Stimulated activated CD8-positive, alpha-beta memory T cell treated with anti-CD3 and anti-CD28 coated beads, Interleukin-12 subunit alpha, Interleukin-12 subunit beta, amount 100 ng/mL, for 1 hour (primary cell): ENCODE results near the gene MYZAP.

Experiments
- DNase-seq: peaks from one replicate; pipeline ENCODE4 v3.0.0-alpha.2; 2020; ENCODE audit warnings: low read depth

MYZAP gene

DNA sequence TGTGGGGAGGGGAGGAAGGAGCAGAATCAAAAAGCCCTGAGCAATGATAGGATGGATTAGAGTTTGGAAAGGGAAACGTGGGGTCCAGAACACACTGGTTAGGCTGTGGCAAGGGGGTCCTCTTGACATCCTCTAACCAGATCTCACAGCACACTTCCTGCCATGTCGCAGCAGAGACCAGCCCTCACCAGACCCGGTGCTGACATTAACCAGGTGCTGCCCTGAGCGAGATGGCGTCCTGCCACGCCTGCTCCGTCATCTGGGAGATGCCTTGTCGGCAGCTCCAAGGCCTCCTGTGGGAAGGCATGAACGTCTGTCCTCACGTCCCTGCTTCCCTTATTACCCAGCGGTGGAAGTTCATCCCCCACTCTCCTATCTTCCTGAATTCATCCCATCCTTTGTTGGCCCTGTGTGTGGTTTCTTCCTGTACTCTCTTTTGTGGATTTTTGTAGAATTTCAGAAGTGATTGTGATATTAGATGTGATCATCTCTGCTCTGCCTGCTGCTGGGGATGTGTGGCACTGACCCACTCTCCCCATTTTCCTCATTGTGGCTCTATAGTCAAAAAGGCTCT is 29.4 kb upstream of the MYZAP start:
- no peak for DNase-seq

- no peak for DNase-seq
These were observed 28.3 kb upstream of the MYZAP start for GRCh38 chr15:57563416-57563815.

- no peak for DNase-seq
These were observed 26.4 kb upstream of the MYZAP start for GRCh38 chr15:57565311-57565710.

DNA sequence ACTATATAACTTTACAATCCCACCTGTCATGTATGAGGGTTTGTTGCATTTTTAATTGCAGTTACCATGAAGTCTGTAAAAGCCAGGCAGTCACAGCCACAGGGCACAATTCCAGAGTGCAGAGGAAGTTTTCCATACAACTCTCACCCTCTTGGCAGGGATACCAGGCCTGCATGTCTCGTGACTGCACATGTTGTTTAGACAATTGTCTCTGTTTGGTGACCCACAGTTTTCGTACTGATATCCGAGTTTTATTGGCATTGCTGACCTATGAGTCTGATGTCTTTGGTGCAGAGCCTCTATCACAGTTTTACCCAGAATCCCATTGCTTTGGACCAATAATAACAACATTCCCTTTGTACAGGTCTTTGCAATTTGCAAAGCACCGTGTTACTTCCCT is 24.9 kb upstream of the MYZAP start:
- DNase-seq: no peak

DNA sequence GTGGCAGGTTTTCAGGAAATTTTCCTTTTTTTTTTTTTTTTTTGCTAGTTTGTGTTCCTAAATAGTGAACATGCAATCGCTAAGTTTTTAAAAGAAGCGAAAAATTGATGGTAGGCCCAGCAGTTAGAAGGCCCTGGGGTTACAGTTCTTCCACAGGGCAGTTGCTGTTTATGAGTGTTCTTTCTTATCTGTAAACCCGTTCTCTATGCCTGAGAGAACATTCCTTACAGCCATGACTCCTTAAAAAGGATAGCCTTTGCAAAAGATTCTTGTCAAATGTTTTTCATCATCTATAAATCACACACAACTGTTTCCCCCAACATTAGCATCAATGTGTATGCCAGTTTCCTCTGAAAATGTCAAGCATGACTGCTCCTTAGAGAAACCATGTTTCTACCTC is 23.8 kb upstream of the MYZAP start:
- DNase-seq: no peak

DNA sequence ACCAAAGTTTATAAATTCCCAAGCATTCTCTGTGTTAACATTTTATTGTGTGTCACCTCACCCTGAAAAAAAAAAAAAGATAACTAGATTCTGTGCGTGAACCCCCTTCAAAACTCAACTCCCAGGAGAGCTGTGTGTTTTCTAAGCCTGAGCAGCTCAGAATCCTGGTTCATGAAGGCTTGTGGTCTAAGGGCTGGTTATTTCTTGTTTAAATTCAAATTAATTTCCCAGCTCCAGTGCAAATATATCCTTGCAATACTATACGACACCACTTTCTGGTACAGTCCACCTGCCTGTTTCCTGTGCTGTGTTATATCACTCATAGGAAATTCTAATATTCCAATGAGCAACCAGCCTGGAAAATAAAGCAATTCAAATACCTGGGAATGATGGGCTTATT is 23.4 kb upstream of the MYZAP start:
- DNase-seq: no peak

DNA sequence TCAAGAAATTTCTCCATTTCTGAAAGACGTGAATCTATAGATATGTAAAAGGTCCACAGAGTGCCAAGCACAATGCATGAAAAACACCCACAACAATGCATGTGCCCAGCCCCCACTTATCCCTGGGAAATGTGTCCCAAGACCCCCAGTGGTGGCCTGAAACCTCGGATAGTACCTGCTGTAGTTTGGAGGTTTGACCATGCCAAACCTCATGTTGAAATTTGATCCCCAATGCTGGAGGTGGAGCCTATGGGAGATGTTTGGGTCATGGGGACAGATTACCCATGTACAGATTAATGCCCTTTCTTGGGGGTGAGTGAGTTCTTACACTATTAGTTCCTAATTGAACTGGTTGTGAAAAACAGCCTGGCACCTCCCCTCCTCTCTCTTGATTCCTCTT is 21.4 kb upstream of the MYZAP start:
- DNase-seq: no peak

GRCh38 chr15:57570994-57571393 is 20.7 kb upstream of the MYZAP start:
- DNase-seq: no peak

GRCh38 chr15:57571725-57572124 is 20.0 kb upstream of the MYZAP start:
- no peak for DNase-seq

DNA sequence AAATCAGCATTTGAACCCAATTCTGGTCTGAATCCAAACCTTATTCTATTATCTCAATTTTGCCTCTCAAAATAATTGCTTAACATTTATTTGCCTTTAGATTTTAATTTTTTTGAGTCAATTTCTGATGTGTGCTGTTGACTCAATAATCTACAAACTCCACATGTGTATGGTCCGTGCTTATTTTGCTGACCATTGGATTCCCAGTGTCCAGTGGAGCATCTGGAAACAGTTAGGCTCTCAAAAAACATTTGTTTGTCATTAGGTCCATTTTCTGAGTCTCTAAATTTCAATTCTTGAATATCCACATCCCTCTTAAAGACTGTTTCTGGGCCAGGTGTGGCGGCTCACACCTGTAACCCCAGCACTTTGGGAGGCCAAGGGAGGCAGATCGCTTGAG is 19.2 kb upstream of the MYZAP start:
- DNase-seq: no peak

DNA sequence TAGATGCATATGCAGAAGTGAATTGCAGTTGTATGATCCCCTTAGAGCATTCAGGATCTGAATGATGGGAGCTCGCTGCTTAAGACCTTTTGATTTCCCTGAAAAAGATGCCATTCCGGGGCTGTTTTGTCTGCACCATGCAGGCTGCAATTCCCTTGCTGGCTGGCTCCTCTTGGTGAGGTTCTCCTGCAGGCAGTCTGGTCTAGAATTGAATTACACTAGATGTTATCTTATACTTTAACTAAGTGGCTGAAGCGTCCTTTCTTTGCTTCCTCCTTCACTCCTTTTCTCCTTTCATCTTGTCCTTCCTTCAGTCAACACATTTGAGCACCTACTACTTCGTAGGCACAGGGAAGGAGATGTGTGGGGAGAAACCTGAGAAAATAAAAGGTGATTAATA is 18.6 kb upstream of the MYZAP start:
- DNase-seq: no peak

- no peak for DNase-seq
These were observed 16.3 kb upstream of the MYZAP start for GRCh38 chr15:57575363-57575762.

GRCh38 chr15:57578288-57578900 is 13.3 kb upstream of the MYZAP start:
- no peak for DNase-seq

DNA sequence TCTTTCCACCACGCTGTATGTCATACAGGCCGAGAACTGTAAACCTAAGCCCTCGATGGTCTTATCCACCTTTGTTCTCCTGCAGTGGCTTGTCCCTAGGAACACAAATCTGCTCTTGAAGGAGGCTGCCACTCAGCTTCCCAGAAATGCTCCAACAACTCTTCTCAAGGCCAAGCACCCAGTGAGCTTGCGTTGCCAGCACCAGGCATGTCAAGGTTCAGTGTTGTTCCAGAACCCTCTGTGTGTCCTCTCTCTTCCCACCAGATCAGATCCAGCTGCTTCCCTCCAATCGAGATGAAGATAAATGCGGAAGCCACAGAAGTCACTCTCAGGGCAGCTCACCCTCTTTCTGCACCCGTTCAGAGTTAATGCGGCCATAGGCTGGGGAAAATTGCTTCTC is 11.3 kb upstream of the MYZAP start:
- DNase-seq: no peak

DNA sequence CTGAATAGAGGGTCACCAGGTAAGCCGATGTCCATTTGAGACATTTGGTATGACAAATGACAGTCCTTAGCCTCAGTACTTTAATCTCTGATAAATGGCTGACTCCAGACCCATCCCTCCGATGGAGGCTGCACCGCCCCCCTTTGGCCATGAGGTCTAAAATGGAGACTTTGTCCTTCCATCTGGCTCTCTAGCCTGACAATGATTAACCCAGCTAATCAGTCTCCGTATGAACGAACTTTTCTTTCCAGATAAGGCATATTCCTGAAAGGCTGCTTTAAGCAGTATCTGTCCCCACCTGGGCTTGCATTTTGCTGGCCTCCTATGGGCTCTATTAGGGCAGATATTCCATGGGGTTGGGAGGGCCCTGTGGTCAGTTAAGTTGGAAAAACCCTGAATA is 10.8 kb upstream of the MYZAP start:
- DNase-seq: no peak

DNA sequence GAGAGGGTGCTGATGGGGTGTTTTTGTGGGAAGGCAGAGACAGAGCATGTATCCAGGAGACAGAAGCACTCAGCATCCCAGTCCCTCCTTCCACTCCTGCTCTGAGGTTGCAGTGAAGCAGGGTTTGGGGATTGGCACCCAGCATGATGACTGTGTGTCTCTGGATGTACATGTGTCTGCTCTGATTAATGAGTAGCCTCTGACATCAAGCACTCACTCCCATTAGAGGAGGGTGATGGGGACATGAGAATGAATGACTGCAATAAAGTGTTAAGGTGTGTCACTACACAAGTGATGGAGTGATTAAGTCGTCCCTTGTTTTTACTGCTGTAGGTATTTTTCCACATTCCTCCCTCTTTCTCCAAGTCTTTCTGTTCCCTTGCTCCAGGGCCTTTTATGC is 9.6 kb upstream of the MYZAP start:
- no peak for DNase-seq

DNA sequence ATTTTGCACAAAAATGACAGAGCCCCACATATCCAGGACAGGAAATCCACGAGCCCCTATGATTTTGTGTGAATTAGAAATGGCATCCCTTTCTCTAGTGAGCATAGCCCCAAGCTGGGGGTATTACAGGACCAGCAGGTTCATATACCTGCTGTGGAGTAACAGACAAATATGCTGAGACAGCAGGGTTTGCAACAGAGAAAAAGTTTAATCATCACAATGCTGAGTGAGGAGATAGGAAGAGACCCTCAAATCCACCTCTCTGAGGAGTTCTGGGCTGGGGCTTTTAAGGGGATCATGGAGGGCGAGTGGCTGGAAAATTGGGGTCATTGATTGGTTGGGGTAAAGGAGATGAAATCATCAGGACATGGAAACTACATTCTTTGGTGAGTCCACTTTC is 8.4 kb upstream of the MYZAP start:
- DNase-seq: no peak

- DNase-seq: no peak
These were observed 8.0 kb upstream of the MYZAP start for GRCh38 chr15:57583720-57584119.

GRCh38 chr15:57586661-57587424 is 4.9 kb upstream of the MYZAP start:
- DNase-seq: no peak

GRCh38 chr15:57589281-57589680 is 2.4 kb upstream of the MYZAP start:
- no peak for DNase-seq

- no peak for DNase-seq
These were observed 1.9 kb upstream of the MYZAP start for GRCh38 chr15:57589754-57590153.

DNA sequence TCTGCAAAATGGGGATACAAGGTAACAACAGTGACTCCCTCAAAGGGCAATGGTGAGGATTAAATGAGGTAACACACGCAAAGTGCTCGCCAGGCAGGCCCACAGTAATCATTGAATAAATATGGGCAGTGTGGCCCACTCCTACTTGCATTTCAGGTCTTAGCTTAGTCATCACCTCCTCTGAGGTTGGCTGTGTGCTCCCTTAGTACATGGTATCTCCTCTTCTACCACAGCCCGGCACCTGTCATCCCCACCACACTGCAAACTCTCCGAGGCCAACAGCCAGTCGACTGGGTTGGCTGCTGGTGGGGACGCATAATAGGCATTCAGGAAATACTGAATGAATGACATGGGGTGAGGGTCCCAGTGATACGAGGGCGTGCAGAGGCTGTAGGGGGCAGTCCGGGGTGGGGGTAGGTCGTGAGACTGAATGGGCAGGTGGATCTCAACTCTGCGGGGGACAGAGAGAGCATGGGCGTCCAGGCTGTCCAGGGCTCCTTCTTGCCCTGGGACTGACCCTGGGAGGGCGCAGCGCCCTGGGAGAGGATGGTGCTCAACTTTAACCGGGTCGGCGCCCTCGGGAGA is 375 bp upstream of the MYZAP start:
- no peak for DNase-seq

DNA sequence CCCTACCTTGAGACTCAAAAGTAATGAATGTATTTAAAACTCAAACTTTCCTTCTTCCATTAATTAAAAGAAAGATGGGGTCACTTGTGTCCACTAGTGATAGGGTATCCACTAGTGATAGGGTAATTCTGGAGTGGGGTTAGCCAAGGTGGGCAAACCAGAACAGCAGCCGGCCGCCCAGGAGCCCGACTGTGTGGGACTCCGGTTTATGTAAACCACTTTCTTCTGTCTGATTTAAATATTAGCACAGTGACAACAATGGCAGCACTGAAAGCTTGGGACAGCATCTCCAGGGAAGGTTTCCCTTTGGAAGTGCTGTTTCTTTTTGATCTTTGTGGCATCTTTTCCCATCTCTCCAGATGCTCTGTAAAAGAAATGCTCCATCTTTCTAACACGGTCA is 722 bp downstream of the MYZAP start:
- no peak for DNase-seq
